SH-SY5Y (cell line): ENCODE measurements around the gene CEP57.

ENCODE experiments used
- GATA2 ChIP-seq: IDR thresholded peaks from 2 replicates; pipeline ENCODE4 v1.6.1; 2011; ENCODE audit warnings: mild to moderate bottlenecking, low read depth, low read length
- GATA3 ChIP-seq: IDR thresholded peaks from 2 replicates; pipeline ENCODE4 v1.6.1; 2011; ENCODE audit warnings: low read depth, mild to moderate bottlenecking, low read length, moderate library complexity

DNA sequence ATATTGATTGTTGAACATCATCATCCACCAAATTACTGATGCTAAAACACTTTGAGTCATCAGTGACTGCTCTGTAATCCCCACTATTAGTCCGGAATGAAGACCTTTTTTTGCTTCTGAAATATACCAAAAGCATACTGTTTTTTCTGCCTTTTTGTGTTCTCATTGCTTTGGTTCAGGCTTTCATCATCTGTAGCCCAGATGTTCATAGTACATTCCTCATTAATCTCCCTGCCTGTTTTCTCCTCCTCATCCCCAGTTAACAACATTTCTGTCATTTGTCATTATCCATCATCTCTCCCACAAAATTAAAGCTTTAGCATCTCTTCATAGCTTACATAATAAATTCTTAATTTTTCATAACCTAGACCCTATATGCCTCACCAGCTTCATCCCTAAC is 9.2 kb downstream of the CEP57 start:
- TF ChIP-seq GATA3, result no peak
- no peak for TF ChIP-seq GATA2
